GM21367 (cell line): ENCODE results near the gene C1QTNF5.

ENCODE experiments used
- ATAC-seq: cut with Tn5 transposase; IDR thresholded peaks from one replicate; pipeline ENCODE4 v1.9.1; 2021; ENCODE audit not compliant: unreplicated experiment

The C1QTNF5 gene

GRCh38 chr11:119297938-119298337 is 42.7 kb downstream of the C1QTNF5 start:
- ATAC-seq, result no peak

- ATAC-seq, result no peak
These were observed 45.5 kb downstream of the C1QTNF5 start for GRCh38 chr11:119295178-119295577.

DNA sequence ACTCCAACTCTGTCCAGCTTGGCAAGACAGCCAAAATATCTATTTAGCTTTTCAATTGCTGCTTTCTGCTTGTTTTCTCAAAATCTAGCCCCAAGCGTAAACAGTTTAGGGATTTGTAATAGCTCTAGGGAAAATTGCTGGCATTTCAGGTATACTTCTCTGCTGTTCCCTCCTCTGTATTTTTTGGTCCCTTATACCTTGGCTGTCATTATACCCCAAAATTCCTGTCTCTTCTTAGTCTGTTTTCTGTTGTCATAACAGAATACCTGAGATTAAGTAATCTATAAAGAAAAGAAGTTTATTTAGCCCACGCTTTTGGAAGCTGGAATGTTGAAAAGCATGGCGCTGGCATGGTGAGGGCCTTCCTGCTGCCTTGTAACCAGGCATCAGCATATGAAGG is 47.2 kb downstream of the C1QTNF5 start:
- no peak for ATAC-seq

DNA sequence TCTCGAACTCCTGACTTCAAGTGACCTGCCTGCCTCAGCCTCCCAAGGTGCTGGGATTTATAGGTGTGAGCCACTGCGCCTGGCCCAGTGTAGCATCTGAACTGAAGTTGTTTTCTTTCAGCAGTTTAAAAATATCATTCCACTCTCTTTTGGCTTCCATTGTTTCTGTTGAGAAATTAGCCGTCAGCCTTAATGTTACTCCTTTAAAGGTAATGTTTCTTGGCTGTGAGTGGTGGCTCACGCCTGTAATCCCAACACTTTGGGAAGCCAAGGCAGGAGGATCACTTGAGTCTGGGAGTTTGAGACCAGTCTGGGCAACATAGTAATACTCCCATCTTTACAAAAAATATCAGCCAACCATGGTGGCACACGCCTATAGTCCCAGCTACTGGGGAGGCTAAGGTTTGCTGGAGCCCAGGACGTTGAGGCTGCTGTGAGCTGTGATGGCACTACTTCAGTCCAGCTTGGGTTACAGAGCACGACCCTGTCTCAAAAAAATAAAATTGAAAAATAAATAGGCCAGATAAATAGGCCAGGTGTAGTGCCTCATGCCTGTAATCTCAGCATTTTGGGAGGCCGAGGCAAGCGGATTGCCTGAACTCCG is 49.7 kb downstream of the C1QTNF5 start:
- no peak for ATAC-seq
